GM18498 (cell line): ENCODE results near the gene SMAD3.
"Not testable (repeated sequence)": the region's sequence is repeated elsewhere in the genome, so short reads cannot be mapped to it uniquely, and the experiment has no call there.

ENCODE experiments used
- ATAC-seq: cut with Tn5 transposase; IDR thresholded peaks from one replicate; pipeline ENCODE4 v1.9.1; 2021; ENCODE audit warnings: mild to moderate bottlenecking, moderate library complexity; ENCODE audit not compliant: unreplicated experiment

Gene SMAD3

DNA sequence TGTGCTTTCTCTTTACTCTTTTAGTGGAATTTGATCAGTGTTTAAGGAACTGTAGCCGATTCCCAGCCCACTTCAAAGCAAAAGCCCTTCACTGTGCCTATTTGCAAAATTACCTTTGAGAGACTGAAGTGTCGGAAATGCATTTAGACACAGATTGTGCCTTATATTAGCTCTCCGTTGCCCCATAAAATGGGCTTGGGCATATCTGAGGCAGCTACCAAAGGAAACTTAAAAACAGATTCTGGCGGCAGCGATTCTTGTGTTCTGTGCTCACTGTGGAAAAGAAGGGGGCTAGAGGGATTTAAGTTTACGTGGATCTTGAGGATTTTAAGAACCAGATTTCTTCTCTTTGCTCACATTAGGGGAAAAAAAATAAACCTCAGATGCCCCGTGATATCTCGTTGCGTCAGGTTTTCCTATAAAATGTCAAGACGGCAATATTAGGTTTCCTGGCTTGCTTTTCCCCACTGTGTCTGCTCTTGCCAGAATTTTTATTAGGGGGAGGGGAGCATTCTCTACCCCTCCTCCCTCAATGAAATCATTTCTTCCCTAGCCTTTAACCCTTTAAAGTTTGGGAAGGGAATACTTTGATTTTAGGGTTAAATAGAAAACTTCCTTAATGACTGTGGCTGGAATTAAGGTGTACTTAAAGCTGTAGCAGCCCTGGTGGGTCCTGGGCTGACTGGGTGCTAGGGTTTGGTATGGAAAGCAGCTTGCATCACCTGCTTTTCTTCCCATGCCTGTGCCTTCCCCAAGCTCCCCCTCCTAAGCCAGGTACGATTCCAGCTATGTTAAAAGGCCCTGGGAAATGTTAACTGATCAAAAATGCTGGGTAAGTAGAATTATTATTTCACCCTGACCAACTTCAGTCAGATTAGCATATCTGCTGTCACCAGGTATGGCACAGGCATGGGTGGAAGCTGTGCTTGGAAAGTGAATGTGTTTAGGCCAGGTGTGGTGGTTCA, 73.8 kb downstream of the SMAD3 start:
- ATAC-seq: no peak

DNA sequence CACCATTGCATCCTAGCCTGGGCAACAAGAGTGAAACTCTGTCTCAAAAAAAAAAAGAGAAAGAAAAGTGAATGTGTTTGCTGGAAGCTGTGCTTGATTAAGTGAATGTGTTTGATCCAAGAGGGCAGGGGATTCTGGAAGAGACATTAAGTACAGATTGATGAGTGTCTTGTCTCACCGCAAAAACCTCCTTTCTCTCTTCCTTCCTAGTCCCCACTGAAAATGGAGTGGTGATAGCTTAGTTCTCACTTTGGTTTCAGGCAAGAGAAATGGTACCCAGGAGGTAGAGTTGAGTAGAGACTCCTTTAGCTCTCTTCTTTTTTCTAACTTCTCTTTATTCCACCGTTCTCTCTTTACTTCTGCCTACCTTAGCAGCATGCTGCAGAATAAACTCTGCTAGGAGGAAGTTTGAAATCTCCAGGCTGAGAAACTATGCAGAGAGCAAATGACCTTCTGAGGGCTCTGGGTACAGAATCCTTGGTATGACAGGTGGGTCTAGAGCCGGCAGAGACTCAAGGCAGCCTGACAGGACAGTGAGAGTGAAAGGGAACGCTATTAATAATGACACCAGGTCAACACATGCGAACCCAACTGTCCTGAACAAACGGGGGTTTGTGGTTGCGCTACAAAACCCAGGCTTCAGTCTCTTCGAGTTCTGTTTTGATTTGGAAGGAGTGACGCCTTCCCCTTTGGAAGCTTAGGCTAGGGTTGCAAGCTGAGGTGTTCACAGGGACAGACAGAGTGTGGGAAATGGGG, 74.9 kb downstream of the SMAD3 start:
- ATAC-seq: peak; percentile 61

DNA sequence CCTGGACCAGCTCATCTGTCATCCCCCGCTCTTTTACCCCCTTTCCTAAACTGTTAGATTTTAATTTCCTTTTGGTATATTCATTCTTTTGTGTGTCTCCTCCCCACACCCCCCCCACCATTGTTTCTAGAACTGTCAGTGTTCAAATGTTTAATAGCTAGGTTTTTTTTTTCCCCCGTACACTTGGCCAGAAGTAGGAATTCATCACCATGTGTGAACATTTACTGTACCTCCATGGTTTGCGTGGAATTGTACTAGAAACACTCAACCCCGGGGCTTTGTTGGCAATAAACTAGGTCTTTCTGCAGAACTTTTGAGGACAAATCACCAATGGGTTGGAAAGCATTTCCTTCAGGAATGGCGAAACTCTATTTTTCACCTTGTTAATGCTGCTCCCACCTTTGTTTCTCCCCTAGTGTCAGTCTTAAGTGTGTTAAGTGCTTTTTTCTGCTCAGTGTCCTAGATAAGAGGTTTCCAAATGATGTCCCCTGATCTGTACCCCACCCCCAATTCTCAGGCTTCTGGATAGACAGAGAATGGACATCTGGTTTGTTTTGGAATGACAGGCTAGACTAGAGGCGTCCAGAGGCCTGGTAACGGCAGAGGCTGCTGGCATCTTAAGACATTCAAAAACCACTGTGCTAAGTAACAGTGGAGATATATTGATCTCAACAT, 76.8 kb downstream of the SMAD3 start:
- no peak for ATAC-seq

DNA sequence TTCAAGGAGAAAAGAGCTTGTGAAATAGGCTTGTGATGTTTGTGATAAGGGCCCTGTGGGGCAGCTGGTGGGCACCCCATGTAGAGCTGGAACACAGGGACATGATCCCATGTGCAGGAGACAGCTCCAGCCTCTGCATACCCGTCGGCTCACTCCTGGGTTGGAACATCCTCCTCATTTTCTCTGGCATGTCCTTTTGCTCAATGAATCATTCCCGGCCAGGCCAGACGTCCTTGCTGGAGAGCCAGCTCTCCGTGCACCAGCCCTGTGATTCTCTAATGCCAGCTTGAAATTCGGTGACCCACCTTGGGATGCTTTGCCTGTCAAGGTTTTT, 77.3 kb downstream of the SMAD3 start:
- ATAC-seq: no peak

DNA sequence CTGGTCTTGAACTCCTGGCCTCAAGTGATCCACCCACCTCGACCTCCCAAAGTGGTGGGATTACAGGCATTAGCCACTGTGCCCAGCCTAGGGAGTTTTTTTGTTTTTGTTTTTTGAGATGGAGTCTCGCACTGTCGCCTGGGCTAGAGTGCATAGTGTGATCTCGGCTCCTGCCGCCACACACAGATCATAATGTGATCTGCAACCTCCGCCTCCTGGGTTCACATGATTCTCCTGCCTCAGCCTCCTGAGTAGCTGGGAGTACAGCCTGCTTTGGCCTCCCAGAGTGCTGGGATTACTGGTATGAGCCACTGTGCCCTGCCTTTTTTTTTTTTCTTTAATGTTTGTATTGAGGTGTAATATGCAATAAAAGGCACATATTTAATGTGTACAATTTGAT, 78.2 kb downstream of the SMAD3 start:
- no peak for ATAC-seq

DNA sequence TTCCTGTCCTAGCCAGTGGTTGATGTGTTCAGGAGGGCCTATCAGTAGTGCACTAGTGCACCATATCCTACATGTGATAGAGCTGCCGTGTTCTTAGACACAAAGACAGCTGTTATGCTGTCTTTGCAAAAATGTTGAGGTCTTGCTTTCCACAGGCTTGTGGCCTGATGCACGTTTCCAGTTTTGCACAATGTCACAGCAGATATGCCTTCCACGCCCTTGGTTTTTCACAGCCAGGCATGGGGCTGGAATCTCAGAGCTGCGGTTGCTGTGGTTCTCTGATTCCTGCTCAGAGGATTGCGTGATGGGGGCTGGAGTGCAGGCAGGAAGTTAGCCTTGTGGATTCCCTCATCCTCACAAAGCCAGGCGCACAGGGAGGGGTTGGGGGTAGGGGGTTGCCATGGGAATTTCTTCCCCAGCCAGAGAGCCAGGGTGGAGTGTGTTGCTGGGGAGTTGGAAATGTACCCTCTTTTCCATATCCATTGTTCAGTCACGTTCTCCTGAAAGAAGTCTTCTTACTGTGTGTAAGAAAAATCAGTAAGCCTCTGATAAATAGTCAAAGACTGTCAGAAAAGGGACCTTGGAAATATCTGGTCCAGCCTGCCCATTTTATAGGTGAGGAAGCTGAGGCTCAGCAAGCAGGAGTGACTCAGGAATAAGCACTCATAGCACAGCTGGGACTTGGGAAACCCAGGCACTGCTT, 79.4 kb downstream of the SMAD3 start:
- no peak for ATAC-seq

DNA sequence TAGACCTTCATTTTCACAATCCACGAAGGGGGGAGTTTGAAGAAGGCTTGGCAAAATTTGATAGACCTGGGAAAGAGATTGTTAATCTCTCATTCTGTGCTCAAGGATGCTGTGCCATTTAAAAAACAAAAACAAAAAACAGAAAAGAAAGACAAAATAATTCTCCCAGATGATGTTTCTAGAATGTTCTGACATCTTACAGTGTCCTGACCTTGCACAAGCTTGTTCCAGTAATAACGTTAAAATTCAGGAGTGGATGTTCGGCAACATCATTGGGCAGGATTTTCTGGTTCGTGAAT, 79.9 kb downstream of the SMAD3 start:
- ATAC-seq: no peak

DNA sequence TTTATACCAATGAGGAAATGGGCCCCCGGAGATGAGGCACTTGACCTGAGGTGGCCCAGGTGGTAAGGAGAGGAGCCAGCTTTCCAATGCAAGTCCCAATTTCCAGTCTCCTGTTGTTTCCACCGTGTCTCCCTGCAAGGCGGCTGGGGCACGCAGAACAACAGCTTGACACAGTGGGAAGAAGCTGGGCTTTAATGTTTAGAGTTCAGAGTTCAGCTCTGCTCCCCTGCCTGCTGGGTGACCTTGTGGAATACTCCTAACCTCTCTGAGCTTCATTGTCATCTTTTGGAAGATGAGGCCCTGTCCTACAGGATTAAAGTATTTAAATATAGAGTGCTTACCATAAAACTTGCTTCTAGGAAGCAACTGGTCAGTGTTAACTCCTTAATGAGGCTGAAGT, 80.3 kb downstream of the SMAD3 start:
- ATAC-seq: no peak

DNA sequence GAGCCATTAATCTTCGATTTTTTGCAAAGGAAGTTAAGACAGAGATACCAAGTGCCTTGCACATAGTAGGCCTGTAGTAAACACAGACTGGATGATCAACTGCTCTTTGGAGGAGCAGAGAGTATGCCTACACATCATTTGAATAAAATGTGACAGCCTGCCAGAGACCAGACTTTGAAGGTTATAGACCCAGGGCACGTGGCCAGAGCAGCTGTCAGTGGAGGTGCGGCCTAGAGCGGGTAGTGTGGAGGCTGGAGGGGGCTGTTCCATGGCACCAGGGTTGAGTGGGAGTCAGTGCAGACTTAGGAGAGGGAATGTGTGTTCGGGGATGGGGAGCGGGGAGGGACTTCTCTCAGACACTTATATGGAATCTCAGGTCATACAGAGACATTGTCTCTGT, 80.8 kb downstream of the SMAD3 start:
- ATAC-seq: no peak

DNA sequence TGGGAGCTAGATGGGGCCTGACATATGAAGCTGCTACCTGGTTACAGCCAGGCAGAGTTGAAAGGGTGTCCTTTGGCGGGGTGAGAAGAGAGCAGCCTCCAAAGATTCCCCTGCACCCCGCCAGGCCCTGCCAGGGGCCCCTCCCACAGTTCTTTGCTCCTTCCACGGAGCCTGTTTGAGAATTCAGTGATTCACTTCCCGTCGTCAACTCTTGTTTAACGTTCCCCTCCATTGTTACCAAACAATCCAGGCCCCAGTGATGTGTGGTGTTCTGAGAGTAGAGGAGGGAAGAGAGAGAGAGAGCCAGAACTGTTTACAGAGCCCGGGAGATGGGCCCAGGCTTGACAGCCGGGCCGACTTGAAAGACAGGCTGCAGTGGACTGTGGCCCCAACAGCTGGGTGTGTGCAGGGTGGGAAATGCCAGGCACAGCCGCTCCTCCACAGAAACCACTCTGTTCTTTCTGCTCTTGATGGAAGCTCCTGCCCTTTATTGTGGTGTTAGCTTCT, 81.5 kb downstream of the SMAD3 start:
- no peak for ATAC-seq

DNA sequence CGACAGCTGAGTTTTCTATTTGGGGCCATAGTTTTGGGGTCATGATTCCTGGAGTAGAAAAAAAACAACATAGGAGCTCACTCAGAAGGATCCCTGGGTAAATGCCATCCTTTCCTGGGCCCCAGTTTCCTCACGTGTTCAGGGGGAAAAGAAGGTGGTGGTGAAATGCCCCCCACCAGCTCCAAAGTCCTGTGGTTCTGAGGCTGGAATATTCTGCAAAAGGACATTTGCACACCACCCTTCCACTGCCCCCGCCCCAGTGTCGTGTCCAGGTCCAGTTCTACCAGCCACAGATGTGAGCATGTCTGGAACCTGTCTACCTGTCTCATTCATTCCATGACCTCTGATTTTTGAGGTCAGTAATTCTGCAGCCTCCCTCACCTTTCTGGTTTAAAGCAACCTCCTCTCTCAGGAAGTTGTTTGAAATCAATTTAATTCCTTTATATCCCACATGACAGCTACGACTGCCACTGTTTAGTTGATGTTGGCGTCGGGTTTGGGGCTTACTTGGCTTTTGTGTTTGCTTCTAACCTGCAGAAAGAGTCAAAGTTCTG, 82.1 kb downstream of the SMAD3 start:
- no peak for ATAC-seq

DNA sequence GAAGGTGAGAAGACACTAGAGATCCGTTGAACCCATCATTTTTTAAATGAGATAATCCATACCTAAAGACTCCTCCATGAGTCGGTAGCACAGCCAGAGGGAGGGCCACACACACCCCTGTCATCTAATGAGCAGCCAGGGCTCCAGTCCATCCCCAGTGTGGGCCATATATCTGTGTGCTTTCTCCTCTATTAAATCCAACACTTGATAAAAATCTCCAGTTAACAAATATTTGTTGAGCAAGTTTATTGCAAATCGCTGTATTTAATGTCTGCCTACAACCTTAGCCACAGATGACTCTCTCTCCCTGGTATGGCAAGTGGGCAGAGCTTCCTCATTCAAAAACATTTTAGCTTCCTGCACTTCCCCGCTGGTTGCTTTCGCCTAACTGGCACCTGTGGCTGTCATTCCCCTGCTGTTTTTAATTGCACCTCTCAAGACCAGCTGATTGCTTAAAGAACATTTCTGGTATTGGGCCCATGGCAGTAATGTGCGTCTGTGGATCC, 82.8 kb downstream of the SMAD3 start:
- no peak for ATAC-seq

DNA sequence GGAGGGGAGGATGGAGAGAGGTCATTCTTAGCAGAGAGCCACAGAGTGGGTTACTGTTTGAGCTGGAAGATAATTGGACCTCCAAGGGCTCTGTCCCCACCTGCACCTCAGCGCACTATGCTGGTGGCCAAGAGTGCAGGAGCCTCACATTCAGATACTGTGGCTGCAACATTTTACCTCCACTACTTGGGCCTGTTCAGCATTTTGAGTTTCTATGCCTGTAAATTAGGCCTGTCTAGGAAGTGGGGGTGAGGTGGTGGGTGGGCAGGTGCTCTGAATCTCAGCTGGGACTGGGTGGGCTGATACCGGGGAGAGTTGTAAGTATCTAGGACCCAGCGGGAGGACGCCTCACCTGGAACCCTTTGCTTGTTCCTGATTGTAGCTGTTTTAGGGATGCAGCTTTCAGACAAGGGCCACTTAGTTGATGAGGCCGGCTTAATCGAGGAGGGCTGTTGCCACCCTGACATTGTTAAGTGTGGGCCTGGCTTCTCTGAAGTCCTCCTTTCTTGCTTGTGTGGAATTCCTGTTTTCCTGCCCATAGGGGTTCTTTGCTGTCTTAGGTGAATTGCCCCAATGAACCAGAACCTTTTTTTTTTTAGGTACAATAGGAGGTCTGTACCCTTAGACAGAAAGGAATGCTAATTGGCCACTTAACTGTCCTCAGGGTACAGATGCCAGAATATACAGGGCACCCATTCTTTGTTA, 83.8 kb downstream of the SMAD3 start:
- no peak for ATAC-seq

DNA sequence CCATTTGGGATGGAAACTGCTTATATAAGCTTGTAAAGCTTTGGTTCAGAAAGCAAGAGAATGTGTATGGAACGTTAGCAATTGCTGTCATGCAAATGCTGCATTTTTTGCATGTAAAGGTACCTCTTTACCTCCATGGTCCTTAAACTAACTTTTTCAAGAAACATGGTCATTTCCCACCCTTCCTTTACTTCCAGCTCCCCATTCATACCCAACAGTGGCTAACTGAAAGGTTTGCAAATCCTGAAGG, 84.3 kb downstream of the SMAD3 start:
- no peak for ATAC-seq

DNA sequence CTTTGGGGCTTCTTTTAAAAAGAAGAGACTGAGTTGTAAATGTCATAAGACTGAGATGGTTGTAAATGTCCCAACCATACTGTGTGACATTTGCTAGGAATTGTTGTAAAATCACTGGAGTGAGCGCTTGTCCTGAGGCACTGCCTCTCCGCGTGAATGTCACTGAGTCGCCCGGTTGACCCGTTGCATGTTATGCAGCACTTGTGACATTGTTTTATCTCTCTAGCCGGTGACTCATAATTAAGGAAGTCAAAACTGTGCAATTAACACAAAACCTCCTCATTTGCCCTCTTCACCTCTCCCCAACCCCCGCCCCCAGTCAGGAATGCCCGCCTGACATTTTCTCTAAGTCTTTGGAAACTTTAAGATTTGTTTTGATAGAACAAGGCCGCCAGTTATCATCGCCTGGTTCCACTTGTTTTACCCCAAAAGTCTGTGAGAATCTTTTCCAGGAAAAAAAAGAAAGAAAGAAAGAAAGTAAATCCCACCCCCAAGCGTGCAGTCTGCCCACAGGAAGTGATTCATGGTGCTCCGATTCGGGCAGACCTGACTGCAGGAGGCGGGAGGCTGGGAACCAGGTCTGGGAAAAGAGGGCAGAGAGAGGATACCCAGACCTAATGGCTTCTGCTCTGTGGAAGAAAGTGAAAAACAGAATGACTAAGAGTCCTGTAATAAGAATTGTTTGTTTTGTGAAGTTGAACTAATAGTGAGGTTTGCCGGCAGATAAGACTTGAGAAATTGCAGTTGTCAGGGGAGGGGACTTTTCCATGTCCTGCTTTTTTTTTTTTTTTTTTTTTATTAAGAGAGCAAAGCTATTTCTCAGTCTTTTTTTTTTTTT, 84.8 kb downstream of the SMAD3 start:
- no peak for ATAC-seq

DNA sequence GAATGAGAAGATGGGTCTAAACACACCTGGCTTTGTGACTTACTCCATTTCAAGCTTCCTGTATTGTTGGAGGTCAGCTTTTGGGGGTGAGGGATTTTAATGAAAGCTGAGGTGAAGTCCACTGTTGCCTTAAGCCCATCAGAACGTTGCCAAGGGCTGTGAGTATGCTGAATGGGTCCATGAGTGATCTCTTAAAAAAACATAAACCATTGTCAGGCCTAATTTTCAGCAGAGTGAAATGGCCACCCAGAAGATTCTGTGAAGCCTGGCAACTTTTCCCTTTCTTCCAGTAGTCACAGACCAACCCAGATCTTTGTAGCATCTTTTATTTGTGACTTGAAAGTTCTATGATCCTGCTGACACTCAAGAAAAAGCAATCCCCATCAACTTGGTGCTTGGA, 87.0 kb downstream of the SMAD3 start:
- no peak for ATAC-seq

DNA sequence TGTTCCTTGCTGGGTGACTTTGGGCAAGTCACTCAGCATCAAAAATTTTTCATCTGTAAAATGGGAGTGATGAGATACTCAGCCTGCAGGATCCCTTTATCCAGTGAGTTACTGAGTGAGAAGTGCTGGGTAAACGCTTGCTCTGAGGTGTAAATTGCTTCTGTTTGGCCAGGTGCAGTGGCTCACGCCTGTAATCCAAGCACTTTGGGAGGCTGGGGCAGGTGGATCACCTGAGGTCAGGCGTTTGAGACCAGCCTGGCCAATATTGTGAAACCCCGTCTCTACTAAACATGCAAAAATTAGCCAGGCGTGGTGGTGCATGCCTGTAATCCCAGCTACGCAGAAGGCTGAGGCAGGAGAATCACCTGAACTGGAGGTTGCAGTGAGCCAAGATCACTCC, 87.6 kb downstream of the SMAD3 start:
- ATAC-seq: not testable (repeated sequence)

DNA sequence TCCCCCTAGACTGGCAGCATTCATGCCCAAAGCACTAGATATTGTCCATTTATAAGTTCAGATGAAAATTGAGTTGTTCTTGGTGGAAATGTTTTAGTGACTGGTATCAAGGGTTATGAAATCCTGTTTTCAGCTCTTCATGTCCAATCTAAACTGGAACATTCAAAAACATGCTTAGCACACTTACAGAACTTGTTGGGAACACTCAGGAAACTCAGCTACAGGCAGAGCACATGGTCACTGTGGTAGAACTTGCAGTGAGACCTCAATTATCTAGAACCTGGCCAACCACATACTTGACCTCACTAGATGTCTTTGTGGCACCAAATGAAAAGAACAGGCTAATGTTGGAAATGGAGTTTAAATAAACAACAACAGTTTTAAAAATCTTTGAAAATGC, 88.8 kb downstream of the SMAD3 start:
- ATAC-seq: no peak

DNA sequence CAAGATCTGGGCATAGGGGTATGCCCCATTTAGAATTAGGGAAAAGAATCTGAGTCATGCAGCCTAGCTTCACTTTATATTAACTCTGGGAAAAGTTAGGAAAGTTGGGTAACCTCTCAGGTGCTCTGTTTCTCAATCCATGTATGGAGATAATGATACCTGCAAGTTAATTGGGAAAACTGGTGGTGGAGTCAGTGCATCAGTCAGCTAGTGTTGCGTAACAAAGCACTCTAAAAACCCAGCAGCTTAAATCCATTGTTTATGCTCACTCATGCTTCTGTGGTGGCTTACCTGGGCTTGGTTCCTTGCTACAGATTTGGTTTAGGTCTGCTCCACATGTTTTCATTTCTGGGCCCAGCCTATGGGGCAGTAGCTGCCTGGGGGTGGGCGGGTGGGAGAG, 91.0 kb downstream of the SMAD3 start:
- ATAC-seq: no peak
